ENCODE measurements around the gene CFAP58.

Gene CFAP58

GRCh38 chr10:104333728-104334373, 19.8 kb upstream of the CFAP58 start:
- FAIRE-seq (no peak), DNase-seq (ENCODE audit: insufficient read length, low spot score) (no peak)

GRCh38 chr10:104334561-104334960, 19.1 kb upstream of the CFAP58 start:
- DNase-seq (ENCODE audit: insufficient read length, low spot score) (no peak), FAIRE-seq (no peak)

- DNase-seq (ENCODE audit: insufficient read length, low spot score) (no peak), FAIRE-seq (no peak)
These were observed 18.5 kb upstream of the CFAP58 start for GRCh38 chr10:104334965-104335650.

- no peak for DNase-seq (ENCODE audit: insufficient read length, low spot score)
- peak; percentile 40 for FAIRE-seq
These were observed 16.7 kb upstream of the CFAP58 start for GRCh38 chr10:104336821-104337467.

- DNase-seq (ENCODE audit: insufficient read length, low spot score) = no peak
- FAIRE-seq = peak; percentile 87
These were observed 16.1 kb upstream of the CFAP58 start for GRCh38 chr10:104337521-104337984.

- DNase-seq (ENCODE audit: insufficient read length, low spot score) = no peak
- peak; percentile 74 for FAIRE-seq
These were observed 15.5 kb upstream of the CFAP58 start, which contains the start of gene ITPRIP for GRCh38 chr10:104337985-104338735. Gene ITPRIP, minus strand, starts transcription at chr10:104338465. Its CDS starts 22,414 bp downstream, at chr10:104316051.

GRCh38 chr10:104339469-104340110, 14.0 kb upstream of the CFAP58 start:
- FAIRE-seq (peak; percentile 91), DNase-seq (ENCODE audit: insufficient read length, low spot score) (no peak)

- FAIRE-seq (no peak), DNase-seq (ENCODE audit: insufficient read length, low spot score) (no peak)
These were observed 13.5 kb upstream of the CFAP58 start for GRCh38 chr10:104340111-104340526.

GRCh38 chr10:104340641-104341040, 13.0 kb upstream of the CFAP58 start:
- FAIRE-seq (no peak), DNase-seq (ENCODE audit: insufficient read length, low spot score) (no peak)

- DNase-seq (ENCODE audit: insufficient read length, low spot score) (no peak), FAIRE-seq (no peak)
These were observed 10.7 kb upstream of the CFAP58 start for GRCh38 chr10:104342941-104343411.

GRCh38 chr10:104344219-104344618, 9.4 kb upstream of the CFAP58 start:
- DNase-seq (ENCODE audit: insufficient read length, low spot score) (no peak), FAIRE-seq (no peak)

- FAIRE-seq (no peak), DNase-seq (ENCODE audit: insufficient read length, low spot score) (no peak)
These were observed 8.1 kb upstream of the CFAP58 start for GRCh38 chr10:104345515-104345914.

GRCh38 chr10:104345941-104346340, 7.7 kb upstream of the CFAP58 start:
- DNase-seq (ENCODE audit: insufficient read length, low spot score) (no peak), FAIRE-seq (no peak)

GRCh38 chr10:104347295-104348045, 6.2 kb upstream of the CFAP58 start:
- DNase-seq (ENCODE audit: insufficient read length, low spot score) = no peak
- FAIRE-seq = peak; percentile 26

- DNase-seq (ENCODE audit: insufficient read length, low spot score) = no peak
- FAIRE-seq = no peak
These were observed 5.0 kb upstream of the CFAP58 start for GRCh38 chr10:104348601-104349000.

GRCh38 chr10:104349623-104350126, 4.0 kb upstream of the CFAP58 start:
- FAIRE-seq (no peak), DNase-seq (ENCODE audit: insufficient read length, low spot score) (no peak)

GRCh38 chr10:104350127-104350635, 3.5 kb upstream of the CFAP58 start:
- DNase-seq (ENCODE audit: insufficient read length, low spot score) = no peak
- FAIRE-seq = peak; percentile 91

GRCh38 chr10:104351061-104351702, 2.5 kb upstream of the CFAP58 start:
- FAIRE-seq (no peak), DNase-seq (ENCODE audit: insufficient read length, low spot score) (no peak)

- no peak for DNase-seq (ENCODE audit: insufficient read length, low spot score)
- no peak for FAIRE-seq
These were observed 1.7 kb upstream of the CFAP58 start for GRCh38 chr10:104351919-104352318.
